Bronchial epithelial cell (primary cell): ENCODE results near the gene PWWP2B. TPM values are rescaled to one million over a fixed set of nuclear protein-coding genes. Genes with fewer than 3 reads are reported as not detected.

Source experiments
- DNase-seq: peaks from one replicate; pipeline ENCODE4 v3.0.0-alpha.2; 2010; ENCODE audit warnings: low read depth
- FAIRE-seq: peaks from 2 replicates; lab custom pipeline; 2011; peaks lifted over from hg19 to GRCh38; lab: Jason Lieb, UNC
- H3K27me3 ChIP-seq: 2 replicates; pipeline ENCODE4 v1.5.1; 2011; ENCODE audit warnings: low read length; ENCODE audit not compliant: control insufficient read depth, insufficient read depth
- H3K36me3 ChIP-seq: 2 replicates; pipeline ENCODE4 v1.5.1; 2011; ENCODE audit warnings: low read length; ENCODE audit not compliant: control insufficient read depth, insufficient read depth
- H3K4me3 ChIP-seq: 2 replicates; pipeline ENCODE4 v1.5.1; 2011; ENCODE audit warnings: mild to moderate bottlenecking, low read depth, low read length, control low read depth
- CTCF ChIP-seq: IDR thresholded peaks from 2 replicates; pipeline ENCODE4 v1.5.1; 2011; ENCODE audit warnings: mild to moderate bottlenecking, moderate library complexity, low read length, control low read depth, inconsistent platforms; ENCODE audit not compliant: insufficient read depth, severe bottlenecking
- total RNA-seq: library from RNA; depleted of rRNA; stranded (reverse); fragments of >200 nt; gene quantifications from 2 replicates; pipeline ENCODE4 v1.2.1, GENCODE V29; 2014

Gene PWWP2B
- total RNA-seq, 1 donor from 2014 or later: 40.0 TPM

- no peaks in the 10 kb centered on the region for H3K27me3 ChIP-seq
- no peaks in the 10 kb centered on the region for H3K36me3 ChIP-seq
- no peak for TF ChIP-seq CTCF
- FAIRE-seq: no peak
- H3K4me3 ChIP-seq: no peak overlapping the region
- DNase-seq: no peak
These were observed 22.8 kb upstream of the PWWP2B start for GRCh38 chr10:132374176-132374575.

GRCh38 chr10:132374612-132375011, 22.4 kb upstream of the PWWP2B start:
- no peak for TF ChIP-seq CTCF
- H3K4me3 ChIP-seq: no peak overlapping the region
- no peak for DNase-seq
- FAIRE-seq: no peak
- no peaks in the 10 kb centered on the region for H3K36me3 ChIP-seq
- H3K27me3 ChIP-seq: no peaks in the 10 kb centered on the region

GRCh38 chr10:132375116-132375794, 21.7 kb upstream of the PWWP2B start:
- DNase-seq (no peak), FAIRE-seq (peak; percentile 66)
- Histone ChIP-seq H3K4me3 (no peak overlapping the region), H3K27me3 (no peaks in the 10 kb centered on the region), H3K36me3 (no peaks in the 10 kb centered on the region)
- no peak for TF ChIP-seq CTCF

- Histone ChIP-seq H3K27me3 (no peaks in the 10 kb centered on the region), H3K4me3 (no peak overlapping the region), H3K36me3 (no peaks in the 10 kb centered on the region)
- TF ChIP-seq CTCF: no peak
- DNase-seq: no peak
- no peak for FAIRE-seq
These were observed 21.2 kb upstream of the PWWP2B start for GRCh38 chr10:132375795-132376297.

- FAIRE-seq (no peak), DNase-seq (peak; percentile 14)
- H3K36me3 ChIP-seq: no peaks in the 10 kb centered on the region
- no peak overlapping the region for H3K4me3 ChIP-seq
- H3K27me3 ChIP-seq: no peaks in the 10 kb centered on the region
- no peak for TF ChIP-seq CTCF
These were observed 20.6 kb upstream of the PWWP2B start for GRCh38 chr10:132376394-132376851.
